ENCODE measurements around the gene PELI3. TPM values are rescaled to one million over a fixed set of nuclear protein-coding genes. Genes with fewer than 3 reads are reported as not detected.

The PELI3 gene
- total RNA-seq, result 3.4 and 6.0 TPM in 2 replicates

GRCh38 chr11:66466225-66467033 lies at the start of gene PELI3:
Gene PELI3, plus strand, starts transcription at chr11:66466905. Its CDS starts 1,224 bp downstream, at chr11:66468129.

GRCh38 chr11:66420671-66421476 lies 45.8 kb upstream of the PELI3 start, which contains the start of gene NPAS4:
Gene NPAS4, plus strand, starts transcription at chr11:66421035. Its CDS starts 145 bp downstream, at chr11:66421180.

GRCh38 chr11:66438504-66439466 lies 27.9 kb upstream of the PELI3 start, which contains the start of gene MRPL11:
Gene MRPL11, minus strand, starts transcription at chr11:66438848. Its CDS starts 94 bp downstream, at chr11:66438754.

GRCh38 chr11:66480117-66480938 lies 13.6 kb downstream of the PELI3 start, which contains the start of gene DPP3:
Gene DPP3, plus strand, starts transcription at chr11:66480434. Its CDS starts 1,767 bp downstream, at chr11:66482201.

GRCh38 chr11:66510271-66510989 lies 43.7 kb downstream of the PELI3 start, which contains the start of gene BBS1:
Gene BBS1, plus strand, starts transcription at chr11:66510635. Its CDS starts 25 bp downstream, at chr11:66510660.

Other genes starting within 250 kb of the PELI3 start
- gene KLC2, start 209.2 kb upstream of the PELI3 start, total RNA-seq, result 13.4 and 26.9 TPM in 2 replicates
- 75.9 and 80.9 TPM in 2 replicates for gene RAB1B, start 198.3 kb upstream of the PELI3 start, total RNA-seq
- gene CNIH2, start 188.7 kb upstream of the PELI3 start, total RNA-seq, result 0.09 TPM in 2 replicates
- gene YIF1A, start 177.8 kb upstream of the PELI3 start, total RNA-seq, result 186 and 228 TPM in 2 replicates
- 0.66 TPM in 1 of 2 replicates, not detected in the other for gene TMEM151A, start 175.0 kb upstream of the PELI3 start, total RNA-seq
- gene CD248, start 149.9 kb upstream of the PELI3 start, total RNA-seq, result under 0.01 and 1.1 TPM in 2 replicates
- 5.9 and 8.3 TPM in 2 replicates for gene RIN1, start 130.5 kb upstream of the PELI3 start, total RNA-seq
- gene BRMS1, start 121.8 kb upstream of the PELI3 start, total RNA-seq, result 65.0 and 79.7 TPM in 2 replicates
- 23.8 and 31.3 TPM in 2 replicates for gene B4GAT1, start 119.3 kb upstream of the PELI3 start, total RNA-seq
- gene SLC29A2, start 95.1 kb upstream of the PELI3 start, total RNA-seq, result 0.09 and 0.28 TPM in 2 replicates
- not detected in 2 replicates for gene NPAS4, start 45.9 kb upstream of the PELI3 start, total RNA-seq
- 41.3 and 44.1 TPM in 2 replicates for gene MRPL11, start 28.1 kb upstream of the PELI3 start, total RNA-seq
- 56.5 and 75.1 TPM in 2 replicates for gene DPP3, start 13.5 kb downstream of the PELI3 start, total RNA-seq
- 16.1 and 25.9 TPM in 2 replicates for gene BBS1, start 43.7 kb downstream of the PELI3 start, total RNA-seq
- 13.4 and 15.0 TPM in 2 replicates for gene ZDHHC24, start 79.1 kb downstream of the PELI3 start, total RNA-seq
- gene ACTN3, start 80.0 kb downstream of the PELI3 start, total RNA-seq, result 0.09 TPM in 1 of 2 replicates, not detected in the other
- 18.2 and 26.3 TPM in 2 replicates for gene CTSF, start 101.7 kb downstream of the PELI3 start, total RNA-seq
- 0.18 and 0.28 TPM in 2 replicates for gene CCDC87, start 126.2 kb downstream of the PELI3 start, total RNA-seq
- gene CCS, start 126.3 kb downstream of the PELI3 start, total RNA-seq, result 31.5 and 32.6 TPM in 2 replicates
- gene RBM14, start 149.7 kb downstream of the PELI3 start, total RNA-seq, result 20.1 and 26.7 TPM in 2 replicates
- gene RBM4, start 171.8 kb downstream of the PELI3 start, total RNA-seq, result 152 and 160 TPM in 2 replicates
- 21.3 and 27.1 TPM in 2 replicates for gene RBM4B, start 211.0 kb downstream of the PELI3 start, total RNA-seq